Vagina (tissue), 2 donors: ENCODE results near the gene SLC2A10. TPM values are rescaled to one million over a fixed set of nuclear protein-coding genes. Genes with fewer than 3 reads are reported as not detected.

ENCODE experiments used
- DNase-seq, 2 donors: peaks; one replicate each; pipeline ENCODE4 v3.0.0-alpha.2; 2017; ENCODE audit errors: extremely low spot score in 2 of 2
- H3K27ac ChIP-seq: fragments of 200-600 bp; sonication (generic); one replicate; pipeline ENCODE4 v1.5.1; 2019
- H3K27me3 ChIP-seq: fragments of 200-600 bp; sonication (generic); one replicate; pipeline ENCODE4 v1.5.1; 2019
- H3K36me3 ChIP-seq, 2 donors: fragments of 200-600 bp; sonication (generic); one replicate each; pipeline ENCODE4 v1.5.1; 2017 to 2019
- H3K4me1 ChIP-seq: fragments of 200-600 bp; sonication (generic); one replicate; pipeline ENCODE4 v1.5.1; 2019
- H3K4me3 ChIP-seq, 2 donors: fragments of 200-600 bp; sonication (generic); 1 replicate in 1 of 2; 2 replicates in 1 of 2; pipeline ENCODE4 v1.5.1; 2016 to 2019
- H3K9me3 ChIP-seq: fragments of 200-600 bp; sonication (generic); one replicate; pipeline ENCODE4 v1.5.1; 2019
- POLR2A ChIP-seq, 2 donors: fragments of 450-650 bp; IDR thresholded peaks; one replicate each; pipeline ENCODE4 v1.6.1; 2017; ENCODE audit warnings: antibody characterized with exemption in 2 of 2, mild to moderate bottlenecking in 2 of 2, moderate library complexity in 2 of 2
- POLR2AphosphoS5 ChIP-seq, 2 donors: sonication (generic); formaldehyde crosslinking; IDR thresholded peaks; one replicate each; pipeline ENCODE4 v1.9.0; 2017; ENCODE audit warnings: antibody characterized with exemption in 2 of 2, mild to moderate bottlenecking in 2 of 2, low read depth in 1 of 2; ENCODE audit not compliant: insufficient read depth in 1 of 2
- intact Hi-C: fragments of 100-400 bp; cut with DNase I; formaldehyde crosslinking; loops from one replicate; pipeline ENCODE4 v1.15.1; 2023
- total RNA-seq: library from RNA; depleted of rRNA; stranded (reverse); fragments of >200 nt; gene quantifications from one replicate; pipeline ENCODE4 v1.2.3, GENCODE V29; 2016
- TF ChIP-seq, protein P1 (sequence below), 3 experiments: fragments of 450-650 bp in 2 of 3; fragments of 200-600 bp in 1 of 3; sonication (generic) in 1 of 3; IDR thresholded peaks; one replicate each; pipeline ENCODE4 v1.5.1; 2017 to 2019; ENCODE audit warnings: antibody characterized with exemption in 3 of 3, mild to moderate bottlenecking in 2 of 3, moderate library complexity in 2 of 3

The SLC2A10 gene
- total RNA-seq, 1 donor from 2014 or later = 21.6 TPM

GRCh38 chr20:46677608-46678007 is 31.8 kb upstream of the SLC2A10 start:
- no peak overlapping the region for H3K27ac ChIP-seq
- H3K4me1 ChIP-seq = peaks cover 11% of the 10 kb centered on the region
- intact Hi-C loops = no loop called here
- no peaks in the 10 kb centered on the region for H3K36me3 ChIP-seq
- no peaks in the 10 kb centered on the region for H3K9me3 ChIP-seq
- H3K27me3 ChIP-seq = no peaks in the 10 kb centered on the region
- H3K4me3 ChIP-seq = no peak overlapping the region
- peak in 1 of 2 donors; percentile 42 for DNase-seq
- TF ChIP-seq POLR2A (IDR thresholded peaks at IDR 0.05) (no peak), POLR2AphosphoS5 (IDR thresholded peaks at IDR 0.05; ENCODE audit: insufficient read depth in 1 of 2, low read depth in 1 of 2) (no peak)
- TF ChIP-seq, protein P1, sequence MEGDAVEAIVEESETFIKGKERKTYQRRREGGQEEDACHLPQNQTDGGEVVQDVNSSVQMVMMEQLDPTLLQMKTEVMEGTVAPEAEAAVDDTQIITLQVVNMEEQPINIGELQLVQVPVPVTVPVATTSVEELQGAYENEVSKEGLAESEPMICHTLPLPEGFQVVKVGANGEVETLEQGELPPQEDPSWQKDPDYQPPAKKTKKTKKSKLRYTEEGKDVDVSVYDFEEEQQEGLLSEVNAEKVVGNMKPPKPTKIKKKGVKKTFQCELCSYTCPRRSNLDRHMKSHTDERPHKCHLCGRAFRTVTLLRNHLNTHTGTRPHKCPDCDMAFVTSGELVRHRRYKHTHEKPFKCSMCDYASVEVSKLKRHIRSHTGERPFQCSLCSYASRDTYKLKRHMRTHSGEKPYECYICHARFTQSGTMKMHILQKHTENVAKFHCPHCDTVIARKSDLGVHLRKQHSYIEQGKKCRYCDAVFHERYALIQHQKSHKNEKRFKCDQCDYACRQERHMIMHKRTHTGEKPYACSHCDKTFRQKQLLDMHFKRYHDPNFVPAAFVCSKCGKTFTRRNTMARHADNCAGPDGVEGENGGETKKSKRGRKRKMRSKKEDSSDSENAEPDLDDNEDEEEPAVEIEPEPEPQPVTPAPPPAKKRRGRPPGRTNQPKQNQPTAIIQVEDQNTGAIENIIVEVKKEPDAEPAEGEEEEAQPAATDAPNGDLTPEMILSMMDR (IDR thresholded peaks at IDR 0.05) = no peak

- Histone ChIP-seq H3K4me1 (peaks cover 20% of the 10 kb centered on the region), H3K4me3 (no peak overlapping the region), H3K27ac (no peak overlapping the region), H3K27me3 (no peaks in the 10 kb centered on the region), H3K9me3 (no peaks in the 10 kb centered on the region), H3K36me3 (no peaks in the 10 kb centered on the region)
- peak in 1 of 2 donors; percentile 54 for DNase-seq
- intact Hi-C loops = no loop called here
- TF ChIP-seq, protein P1 (IDR thresholded peaks at IDR 0.05) = no peak
- TF ChIP-seq POLR2A (IDR thresholded peaks at IDR 0.05) (no peak), POLR2AphosphoS5 (IDR thresholded peaks at IDR 0.05; ENCODE audit: insufficient read depth in 1 of 2, low read depth in 1 of 2) (no peak)
Observed at GRCh38 chr20:46678516-46678915, 30.9 kb upstream of the SLC2A10 start.

- Histone ChIP-seq H3K36me3 (peaks cover 0 to under 1% of the 10 kb centered on the region in 2 donors), H3K9me3 (no peaks in the 10 kb centered on the region), H3K27ac (no peak overlapping the region), H3K4me3 (no peak overlapping the region), H3K4me1 (peaks cover 39% of the 10 kb centered on the region), H3K27me3 (no peaks in the 10 kb centered on the region)
- TF ChIP-seq, protein P1 (IDR thresholded peaks at IDR 0.05) = no peak
- TF ChIP-seq POLR2A (IDR thresholded peaks at IDR 0.05) (no peak), POLR2AphosphoS5 (IDR thresholded peaks at IDR 0.05; ENCODE audit: insufficient read depth in 1 of 2, low read depth in 1 of 2) (no peak)
- DNase-seq = peak in 1 of 2 donors; percentile 71
- intact Hi-C loops = loop anchor here (10.0 kb wide), 1 partner anchor 116 kb away; no protein-coding TSS in a partner anchor
Observed at GRCh38 chr20:46680684-46681031, 28.8 kb upstream of the SLC2A10 start.

- DNase-seq = peak in 1 of 2 donors; percentile 75
- H3K4me1 ChIP-seq = peaks cover 45% of the 10 kb centered on the region
Observed at GRCh38 chr20:46681032-46681854, 28.2 kb upstream of the SLC2A10 start.

More at GRCh38 chr20:46681032-46681854, 28.2 kb upstream of the SLC2A10 start:
- H3K27me3 ChIP-seq = no peaks in the 10 kb centered on the region
- H3K4me3 ChIP-seq = no peak overlapping the region
- peaks cover 0 to 6% of the 10 kb centered on the region in 2 donors for H3K36me3 ChIP-seq
- intact Hi-C loops = loop anchor here (10.0 kb wide), 1 partner anchor 116 kb away; no protein-coding TSS in a partner anchor
- H3K27ac ChIP-seq = no peak overlapping the region
- H3K9me3 ChIP-seq = no peaks in the 10 kb centered on the region
- TF ChIP-seq POLR2AphosphoS5 (IDR thresholded peaks at IDR 0.05; ENCODE audit: insufficient read depth in 1 of 2, low read depth in 1 of 2) = no peak
- TF ChIP-seq, protein P1 (IDR thresholded peaks at IDR 0.05) = peak in 2 of 3 experiments; percentile 50 to 68
